Esophagus squamous epithelium (tissue), 5 donors: ENCODE data around the gene FOXL3. TPM values are rescaled to one million over a fixed set of nuclear protein-coding genes. Genes with fewer than 3 reads are reported as not detected.

ENCODE experiments used
- DNase-seq: peaks from one replicate; lab custom pipeline; 2025; lab: John Stamatoyannopoulos, UW
- H3K27ac ChIP-seq, 4 donors: fragments of 200-600 bp; sonication (generic); one replicate each; pipeline ENCODE4 v1.5.1; 2016 to 2019; ENCODE audit warnings: mild to moderate bottlenecking in 1 of 4
- H3K27me3 ChIP-seq, 4 donors: fragments of 200-600 bp; sonication (generic); 1 replicate in 3 of 4; 2 replicates in 1 of 4; pipeline versions ENCODE4 v1.5.1 to v1.6.0; 2017 to 2021; ENCODE audit warnings: antibody characterized with exemption in 1 of 4
- H3K36me3 ChIP-seq, 3 donors: fragments of 200-600 bp; sonication (generic); one replicate each; pipeline ENCODE4 v1.5.1; 2016 to 2019
- H3K4me1 ChIP-seq, 3 donors: fragments of 200-600 bp; sonication (generic); one replicate each; pipeline ENCODE4 v1.5.1; 2017 to 2019
- H3K4me3 ChIP-seq, 4 donors: fragments of 200-600 bp; sonication (generic); 1 replicate in 3 of 4; 2 replicates in 1 of 4; pipeline ENCODE4 v1.5.1; 2016 to 2019; ENCODE audit warnings: mild to moderate bottlenecking in 2 of 4, moderate library complexity in 1 of 4
- H3K9me3 ChIP-seq, 3 donors: fragments of 200-600 bp; sonication (generic); one replicate each; pipeline ENCODE4 v1.5.1; 2016 to 2019
- CTCF ChIP-seq, 6 experiments: fragments of 450-650 bp in 4 of 6; fragments of 200-600 bp in 2 of 6; sonication (generic) in 2 of 6; IDR thresholded peaks; one replicate each; pipeline ENCODE4 v1.5.1; 2016 to 2019; ENCODE audit warnings: antibody characterized with exemption in 6 of 6, mild to moderate bottlenecking in 4 of 6, moderate library complexity in 4 of 6
- POLR2A ChIP-seq, 4 donors: fragments of 450-650 bp; IDR thresholded peaks; one replicate each; pipeline ENCODE4 v1.6.1; 2017; ENCODE audit warnings: antibody characterized with exemption in 4 of 4, mild to moderate bottlenecking in 4 of 4, moderate library complexity in 3 of 4
- WGBS, 2 donors: methylation state at CpG; one replicate each; pipeline ENCODE4 v1.1.5; 2018; 5-methylcytosine and 5-hydroxymethylcytosine counted together
- intact Hi-C: fragments of 100-400 bp; cut with DNase I; formaldehyde crosslinking; loops from one replicate; pipeline ENCODE4 v1.15.0; 2022
- total RNA-seq, 4 donors: library from RNA; depleted of rRNA; stranded (reverse); fragments of >200 nt; gene quantifications; one replicate each; pipeline ENCODE4 v1.1.0, GENCODE V29; 2016
- donor health status: DM: yes; HTN: yes; CAD: no.

The FOXL3 gene
- total RNA-seq, 4 donors from 2014 or later, result not detected

- Histone ChIP-seq H3K4me3 (no peak overlapping the region), H3K27ac (no peak overlapping the region), H3K27me3 (no peaks in the 10 kb centered on the region), H3K36me3 (peaks cover under 1 to 93% (median 35%) of the 10 kb centered on the region in 3 donors), H3K4me1 (no peaks in the 10 kb centered on the region), H3K9me3 (no peaks in the 10 kb centered on the region)
- 79 to 93% methylated on average over 12 to 19 of the region's 19 CpGs for WGBS, 2 donors
- DNase-seq, result no peak
- TF ChIP-seq CTCF (IDR thresholded peaks at IDR 0.05) (no peak), POLR2A (IDR thresholded peaks at IDR 0.05) (no peak)
- intact Hi-C loops, result no loop called here
These were observed 34.9 kb upstream of the FOXL3 start for GRCh38 chr7:255038-255435.

- peaks cover 8 to 93% (median 33%) of the 10 kb centered on the region in 3 donors for H3K36me3 ChIP-seq
- no peaks in the 10 kb centered on the region for H3K4me1 ChIP-seq
- H3K27ac ChIP-seq, result no peak overlapping the region
- H3K4me3 ChIP-seq, result no peak overlapping the region
- intact Hi-C loops, result no loop called here
- H3K9me3 ChIP-seq, result no peaks in the 10 kb centered on the region
- DNase-seq, result no peak
- 84 to 88% methylated on average over 8 to 10 of the region's 44 CpGs for WGBS, 2 donors
- H3K27me3 ChIP-seq, result no peaks in the 10 kb centered on the region
- no peak for TF ChIP-seq CTCF (IDR thresholded peaks at IDR 0.05)
These were observed 34.1 kb upstream of the FOXL3 start for GRCh38 chr7:255721-256361.

- Histone ChIP-seq H3K4me1 (no peaks in the 10 kb centered on the region), H3K27ac (no peak overlapping the region), H3K4me3 (no peak overlapping the region), H3K9me3 (peaks cover 0 to 6% (median 0%) of the 10 kb centered on the region in 3 donors), H3K27me3 (no peaks in the 10 kb centered on the region), H3K36me3 (peaks cover 13 to 93% (median 32%) of the 10 kb centered on the region in 3 donors)
- TF ChIP-seq CTCF (IDR thresholded peaks at IDR 0.05) (no peak), POLR2A (IDR thresholded peaks at IDR 0.05) (no peak)
- no peak for DNase-seq
- 90 to 99% methylated on average over 4 to 18 of the region's 38 CpGs for WGBS, 2 donors
- intact Hi-C loops, result no loop called here
These were observed 33.5 kb upstream of the FOXL3 start for GRCh38 chr7:256461-256940.

- no peak for TF ChIP-seq POLR2A (IDR thresholded peaks at IDR 0.05)
- no peak overlapping the region for H3K4me3 ChIP-seq
- peaks cover 0 to 12% (median 4%) of the 10 kb centered on the region in 3 donors for H3K9me3 ChIP-seq
- DNase-seq, result no peak
- peaks cover 13 to 93% (median 32%) of the 10 kb centered on the region in 3 donors for H3K36me3 ChIP-seq
- H3K4me1 ChIP-seq, result no peaks in the 10 kb centered on the region
- H3K27ac ChIP-seq, result no peak overlapping the region
- WGBS, 2 donors, result 83 to 93% methylated on average over 8 to 11 of the region's 29 CpGs
- intact Hi-C loops, result no loop called here
- H3K27me3 ChIP-seq, result no peaks in the 10 kb centered on the region
These were observed 32.9 kb upstream of the FOXL3 start for GRCh38 chr7:256981-257646.

GRCh38 chr7:257647-257992 lies 32.4 kb upstream of the FOXL3 start:
- peaks cover 13 to 88% (median 32%) of the 10 kb centered on the region in 3 donors for H3K36me3 ChIP-seq
- H3K4me3 ChIP-seq, result no peak overlapping the region
- intact Hi-C loops, result no loop called here
- no peaks in the 10 kb centered on the region for H3K27me3 ChIP-seq
- DNase-seq, result no peak
- H3K27ac ChIP-seq, result no peak overlapping the region
- TF ChIP-seq POLR2A (IDR thresholded peaks at IDR 0.05) (no peak), CTCF (IDR thresholded peaks at IDR 0.05) (no peak)
- H3K4me1 ChIP-seq, result no peaks in the 10 kb centered on the region
- WGBS, 2 donors, result 68% methylated on average over 5 of the region's 5 CpGs; no CpG with 5 or more reads in 1 of the 2 donors
- H3K9me3 ChIP-seq, result peaks cover 0 to 17% (median 10%) of the 10 kb centered on the region in 3 donors
